Frontal cortex (tissue), 4 donors: Measurements from ENCODE around the gene METTL17. TPM values are rescaled to one million over a fixed set of nuclear protein-coding genes. Genes with fewer than 3 reads are reported as not detected.
"Not testable (repeated sequence)": the region's sequence is repeated elsewhere in the genome, so short reads cannot be mapped to it uniquely, and the experiment has no call there.

Experiments
- DNase-seq, 2 donors: peaks; one replicate each; pipeline ENCODE4 v3.0.0; 2012; ENCODE audit warnings: low spot score in 2 of 2
- FAIRE-seq: peaks from 2 replicates; lab custom pipeline; 2012; peaks lifted over from hg19 to GRCh38; lab: Jason Lieb, UNC
- total RNA-seq: library from RNA; depleted of rRNA; stranded (reverse); fragments of >200 nt; gene quantifications from one replicate; pipeline ENCODE4 v1.2.3, GENCODE V29; 2014
- donor health status: control.
- donor health status: control.
- donor health status: control.

Gene METTL17
- total RNA-seq, 1 donor from 2014 or later: 27.7 TPM

DNA sequence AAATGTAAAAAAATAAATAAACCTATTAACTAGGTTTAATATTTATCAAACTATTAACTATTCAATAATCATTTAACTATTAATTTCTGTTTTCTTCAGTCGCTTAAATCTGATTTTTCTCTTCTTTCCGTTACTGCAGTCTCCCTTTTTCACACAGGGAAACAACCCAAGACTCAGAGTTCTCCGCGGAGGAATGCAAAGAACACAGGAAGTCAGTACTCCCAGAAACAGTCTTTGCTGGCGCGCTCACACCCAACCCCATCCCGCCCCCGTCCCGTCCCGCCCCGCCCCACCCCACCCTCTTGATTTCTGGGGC is 351 bp upstream of the METTL17 start:
- FAIRE-seq (no peak), DNase-seq (no peak)

DNA sequence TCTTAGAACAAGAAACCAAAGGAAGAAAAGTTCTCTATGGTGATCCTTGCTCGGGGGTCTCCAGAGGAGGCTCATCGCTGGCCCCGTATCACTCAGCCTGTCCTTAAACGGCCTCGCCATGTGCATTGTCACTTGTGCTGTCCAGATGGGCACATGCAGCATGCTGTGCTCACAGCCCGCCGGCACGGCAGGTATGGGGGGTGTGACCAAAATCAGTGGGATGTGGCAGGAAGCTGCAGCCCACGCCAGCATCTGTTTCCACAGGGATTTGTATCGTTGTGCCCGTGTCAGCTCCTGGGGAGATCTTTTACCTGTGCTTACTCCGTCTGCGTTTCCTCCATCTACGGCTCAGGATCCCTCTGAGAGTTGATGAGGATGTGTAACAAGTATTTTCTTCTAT is 6.7 kb downstream of the METTL17 start:
- DNase-seq (no peak), FAIRE-seq (no peak)

DNA sequence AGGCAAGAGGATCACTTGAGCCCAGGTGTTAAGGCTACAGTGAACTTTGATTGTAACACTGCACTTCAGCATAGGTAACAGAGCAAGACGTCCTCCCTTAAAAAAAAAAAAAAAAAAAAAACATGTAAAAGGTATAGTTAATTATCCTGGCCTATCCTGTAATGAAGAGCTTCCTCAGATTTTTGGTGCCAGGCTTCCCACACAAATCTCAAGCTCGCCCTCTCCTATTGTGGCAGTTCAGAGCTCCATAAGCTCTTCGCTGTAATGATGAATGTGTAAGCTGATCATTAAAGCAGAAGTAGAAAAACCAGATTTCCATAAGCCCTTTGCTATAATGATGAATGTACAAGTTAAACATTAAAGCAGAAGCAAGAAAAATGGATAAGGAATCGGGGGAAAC is 7.3 kb downstream of the METTL17 start:
- no peak for FAIRE-seq
- DNase-seq: no peak

DNA sequence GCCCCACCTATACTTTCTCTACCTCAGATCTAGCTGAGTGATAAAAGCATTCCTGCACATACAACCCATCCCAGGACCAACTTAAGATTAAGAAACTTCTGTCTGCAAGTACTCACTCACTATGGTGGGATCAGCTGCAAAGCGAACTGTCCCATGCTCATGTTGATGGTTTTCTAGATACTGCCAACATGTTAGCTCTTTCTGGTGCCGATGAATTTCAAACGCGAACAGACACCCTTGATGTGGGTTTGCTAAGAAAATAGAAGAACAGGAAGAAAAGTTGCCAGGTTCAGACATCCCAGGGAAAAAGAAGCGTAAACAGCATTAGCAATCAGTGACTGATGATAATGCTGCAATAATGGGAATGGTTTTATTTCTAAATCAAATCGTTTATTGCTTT is 7.8 kb downstream of the METTL17 start:
- FAIRE-seq: no peak

DNA sequence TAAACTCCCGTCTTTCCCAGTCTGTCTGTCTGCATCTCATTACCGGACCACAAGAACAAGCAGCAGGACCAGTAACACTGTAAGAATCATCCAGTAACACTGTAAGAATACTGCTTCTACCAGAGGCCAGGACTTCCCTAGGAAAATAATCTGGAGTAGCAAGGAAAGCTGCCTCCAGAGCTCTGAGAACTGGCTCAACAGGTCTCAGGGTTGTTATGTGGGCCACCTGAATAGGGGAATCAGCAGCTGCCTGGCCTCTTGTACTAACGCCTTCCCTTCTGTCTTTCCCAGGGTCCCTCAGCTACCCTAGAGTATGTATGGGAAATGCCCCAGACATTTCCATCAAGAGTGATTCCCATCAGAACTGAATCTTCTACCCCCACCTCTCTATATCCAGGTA is 8.4 kb downstream of the METTL17 start:
- DNase-seq: no peak
- FAIRE-seq: no peak

More for the DNA sequence above, 7.8 kb downstream of the METTL17 start:
- no peak for DNase-seq

DNA sequence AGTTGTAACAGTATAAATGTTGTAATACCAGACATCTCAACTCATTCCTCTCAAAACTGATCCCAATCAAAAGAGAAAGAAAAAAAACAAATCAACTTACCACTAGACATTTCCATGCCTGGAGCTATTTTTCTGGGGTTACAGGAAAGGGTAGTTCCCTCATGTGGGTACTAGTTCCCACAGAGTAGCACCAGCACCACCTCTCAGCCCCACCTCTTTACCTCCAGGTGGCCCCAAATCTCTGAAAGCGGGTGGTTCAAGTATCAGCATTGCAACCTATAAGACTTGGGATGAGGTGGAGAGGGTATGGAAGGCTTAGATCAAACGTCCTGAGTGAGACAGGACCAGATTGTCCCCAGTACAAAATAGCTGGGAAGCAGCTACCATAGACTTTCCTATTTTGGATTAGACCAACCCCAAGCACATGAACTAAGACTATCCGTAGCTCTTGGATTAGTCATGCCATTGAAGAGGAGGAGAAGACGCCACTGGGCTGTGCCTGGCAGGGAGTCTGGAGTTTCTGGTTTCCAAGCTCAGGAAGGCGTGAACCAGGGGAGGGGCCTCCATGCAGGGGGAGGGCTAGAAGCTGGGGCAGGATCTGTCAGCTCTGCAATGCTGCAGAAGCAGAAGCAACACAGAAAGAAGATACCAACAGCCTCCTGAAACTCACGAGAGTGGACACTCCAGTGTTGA is 9.0 kb downstream of the METTL17 start, which contains the start of gene SLC39A2:
SLC39A2 (plus strand) TSS at position 620 of the 693 bp plus-strand sequence. CDS start 154 bp downstream, outside the sequence.
- no peak for FAIRE-seq
- no peak for DNase-seq

DNA sequence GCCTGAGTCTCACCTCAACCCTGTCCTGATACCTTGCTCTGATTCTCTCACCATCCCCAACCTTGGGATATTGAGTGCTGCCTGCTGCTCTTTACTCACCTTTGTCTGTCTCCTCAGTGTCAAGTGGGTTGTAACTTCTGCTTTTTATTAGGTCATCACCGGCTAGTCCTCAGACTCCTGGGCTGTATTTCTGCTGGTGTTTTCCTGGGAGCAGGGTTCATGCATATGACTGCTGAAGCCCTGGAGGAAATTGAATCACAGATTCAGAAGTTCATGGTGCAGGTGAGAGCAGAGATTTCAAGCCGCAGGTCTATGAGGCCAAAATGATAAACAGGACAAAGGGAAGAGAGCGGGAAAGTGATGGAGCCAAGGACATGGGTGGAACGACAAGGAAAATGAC is 9.8 kb downstream of the METTL17 start:
- FAIRE-seq (no peak), DNase-seq (no peak)

DNA sequence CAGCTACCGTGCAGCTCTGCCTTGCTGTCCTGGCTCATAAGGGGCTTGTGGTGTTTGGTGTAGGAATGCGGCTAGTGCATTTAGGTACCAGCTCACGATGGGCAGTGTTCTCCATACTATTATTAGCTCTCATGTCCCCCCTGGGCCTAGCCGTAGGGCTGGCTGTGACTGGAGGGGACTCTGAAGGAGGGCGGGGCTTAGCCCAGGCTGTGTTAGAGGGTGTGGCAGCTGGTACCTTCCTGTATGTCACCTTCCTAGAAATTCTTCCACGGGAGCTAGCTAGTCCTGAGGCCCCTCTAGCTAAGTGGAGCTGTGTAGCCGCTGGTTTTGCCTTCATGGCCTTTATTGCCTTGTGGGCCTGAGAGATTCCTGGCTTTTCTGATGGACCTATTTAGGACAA is 11.4 kb downstream of the METTL17 start:
- DNase-seq: no peak
- no peak for FAIRE-seq

DNA sequence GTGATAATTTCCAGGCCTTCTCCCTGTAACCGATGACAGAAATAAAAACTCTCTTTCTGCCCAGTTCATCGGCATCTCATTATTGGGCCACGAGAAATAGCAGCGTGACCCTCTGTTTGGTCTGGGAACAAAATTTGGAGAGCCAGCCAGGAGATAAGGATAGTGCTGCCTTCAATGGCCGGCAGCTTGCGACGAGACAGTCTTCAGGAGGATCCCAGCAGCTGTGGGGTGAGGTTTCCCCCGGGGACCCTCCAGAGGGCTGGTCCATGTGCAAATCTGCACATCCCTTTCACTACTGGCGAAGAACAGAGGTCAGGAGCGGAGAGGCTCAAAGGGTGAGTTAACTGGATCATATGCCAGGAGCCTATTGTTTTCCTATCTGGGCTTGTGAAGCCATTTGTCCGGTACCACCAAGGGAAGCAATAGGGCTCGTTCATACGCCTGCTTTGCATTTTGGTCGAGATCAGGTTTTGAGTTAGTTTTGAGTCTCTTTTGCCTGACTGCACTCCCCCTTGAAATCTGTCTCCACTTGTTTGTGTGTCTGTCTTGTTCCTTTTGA is 14.1 kb downstream of the METTL17 start:
- no peak for FAIRE-seq
- DNase-seq: no peak

DNA sequence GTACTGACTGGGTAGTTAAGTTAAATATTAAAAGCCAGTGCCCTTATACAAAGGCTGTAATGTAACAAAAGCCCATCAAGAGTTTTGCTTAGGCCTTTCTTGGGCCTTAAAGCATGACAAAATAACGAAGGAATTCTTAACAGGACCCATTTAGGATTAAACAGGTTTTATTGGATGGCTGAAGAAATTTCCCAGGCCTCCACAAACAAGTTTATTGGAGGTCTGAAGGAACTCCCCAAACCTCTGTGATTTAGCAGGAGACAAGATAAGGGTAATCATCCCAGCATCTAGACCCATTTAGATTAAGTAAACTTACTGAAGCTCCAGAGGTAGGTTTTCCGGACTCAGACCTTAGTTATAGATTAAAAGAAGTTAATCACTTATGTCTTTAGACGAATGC is 19.9 kb downstream of the METTL17 start:
- FAIRE-seq: not testable (repeated sequence)

DNA sequence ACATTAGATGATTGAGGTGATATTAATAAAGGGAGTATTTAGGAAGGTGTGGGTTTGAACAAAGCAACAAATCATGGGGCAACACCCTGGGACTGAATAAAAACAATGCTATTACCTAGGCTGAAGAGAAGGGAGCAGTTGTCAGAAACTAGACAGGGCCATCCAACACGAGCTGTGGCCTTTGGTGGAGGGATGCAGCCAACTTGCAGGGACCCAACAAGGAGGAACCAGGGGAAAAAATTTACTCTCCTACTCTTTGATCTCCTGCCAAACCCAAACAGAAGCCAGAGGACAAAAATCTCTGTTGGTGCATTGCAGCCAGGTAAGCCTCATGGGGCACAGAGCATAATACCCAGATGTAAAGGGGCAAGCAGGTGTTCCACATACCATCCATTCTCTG is 21.4 kb downstream of the METTL17 start:
- DNase-seq (no peak), FAIRE-seq (no peak)

More for the DNA sequence above, 19.9 kb downstream of the METTL17 start:
- DNase-seq: not testable (repeated sequence)

DNA sequence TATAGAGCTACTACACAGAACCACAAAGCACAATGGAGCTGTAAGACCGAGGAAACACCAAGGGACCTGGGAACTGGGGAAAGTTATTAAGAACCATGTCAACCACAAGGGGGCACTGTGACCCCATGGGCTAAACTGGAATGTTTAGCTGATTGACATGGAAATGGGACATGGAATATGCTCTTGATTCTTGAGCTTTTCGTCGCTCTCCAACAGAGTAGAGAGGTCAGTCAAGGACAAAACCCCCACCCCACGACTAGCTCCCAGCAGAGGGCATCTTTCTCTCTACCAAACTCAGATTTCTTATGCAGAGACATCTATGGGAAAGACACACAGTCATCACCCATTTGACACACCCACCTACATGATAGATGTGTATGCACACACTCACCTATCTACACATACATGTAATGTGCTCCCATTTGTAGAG is 25.0 kb downstream of the METTL17 start:
- peak; percentile 83 for FAIRE-seq
- DNase-seq: peak; percentile 62 to 71

DNA sequence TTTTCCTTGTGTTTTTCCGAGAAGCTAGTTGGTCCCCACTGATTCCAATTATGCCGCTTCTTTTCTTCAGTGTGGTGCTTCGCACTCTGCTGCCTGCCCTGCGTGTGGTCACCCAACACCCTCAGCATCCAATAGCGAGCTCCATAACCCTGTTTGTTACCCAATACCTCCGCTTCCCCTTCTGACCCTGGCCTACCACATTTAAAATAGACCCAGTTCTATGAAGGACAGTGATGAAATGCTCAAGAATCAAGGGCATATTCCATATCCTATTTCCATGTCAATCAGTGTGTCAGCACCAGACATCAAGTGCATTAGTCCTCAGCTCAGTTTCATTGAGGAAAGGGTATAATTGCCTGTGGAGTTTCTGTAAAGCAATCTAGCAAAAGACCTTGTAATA is 25.5 kb downstream of the METTL17 start:
- DNase-seq (no peak), FAIRE-seq (no peak)

DNA sequence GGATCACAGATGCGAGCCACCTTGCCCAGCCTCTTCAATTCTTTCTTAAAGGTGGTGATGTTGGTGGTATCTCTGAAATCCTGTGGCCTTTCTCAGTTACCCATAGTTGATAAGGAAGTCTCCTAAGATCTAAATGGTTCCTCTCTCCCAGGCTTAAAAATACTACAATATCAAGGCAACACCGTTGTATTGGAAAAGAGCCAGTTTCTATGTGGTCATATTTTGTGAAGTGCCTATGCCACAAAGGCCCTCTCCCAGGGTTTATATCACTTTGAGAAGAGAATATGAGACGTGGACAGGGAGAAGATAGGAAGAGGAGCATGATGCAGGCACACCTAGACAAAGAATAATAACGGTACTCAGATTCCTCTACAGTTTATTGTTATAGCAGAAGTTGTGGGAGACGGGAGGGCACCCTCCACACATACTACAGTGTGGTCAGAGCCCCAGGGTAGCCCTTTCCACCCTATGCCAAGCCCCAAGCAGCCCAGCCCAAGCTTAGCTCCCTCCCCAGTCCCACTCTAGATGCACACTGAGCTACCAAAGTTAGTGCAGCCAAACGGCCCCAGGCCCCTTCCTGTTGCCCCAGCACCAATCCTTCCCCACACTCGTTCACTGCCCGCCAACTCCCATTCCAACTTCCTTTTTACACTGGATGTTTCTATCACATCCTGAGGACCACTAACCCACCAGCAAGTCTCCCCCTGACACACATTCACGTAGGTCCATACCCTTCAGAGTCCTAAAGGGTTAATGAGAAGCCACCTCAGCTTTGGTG is 26.8 kb downstream of the METTL17 start:
- FAIRE-seq (no peak), DNase-seq (no peak)

DNA sequence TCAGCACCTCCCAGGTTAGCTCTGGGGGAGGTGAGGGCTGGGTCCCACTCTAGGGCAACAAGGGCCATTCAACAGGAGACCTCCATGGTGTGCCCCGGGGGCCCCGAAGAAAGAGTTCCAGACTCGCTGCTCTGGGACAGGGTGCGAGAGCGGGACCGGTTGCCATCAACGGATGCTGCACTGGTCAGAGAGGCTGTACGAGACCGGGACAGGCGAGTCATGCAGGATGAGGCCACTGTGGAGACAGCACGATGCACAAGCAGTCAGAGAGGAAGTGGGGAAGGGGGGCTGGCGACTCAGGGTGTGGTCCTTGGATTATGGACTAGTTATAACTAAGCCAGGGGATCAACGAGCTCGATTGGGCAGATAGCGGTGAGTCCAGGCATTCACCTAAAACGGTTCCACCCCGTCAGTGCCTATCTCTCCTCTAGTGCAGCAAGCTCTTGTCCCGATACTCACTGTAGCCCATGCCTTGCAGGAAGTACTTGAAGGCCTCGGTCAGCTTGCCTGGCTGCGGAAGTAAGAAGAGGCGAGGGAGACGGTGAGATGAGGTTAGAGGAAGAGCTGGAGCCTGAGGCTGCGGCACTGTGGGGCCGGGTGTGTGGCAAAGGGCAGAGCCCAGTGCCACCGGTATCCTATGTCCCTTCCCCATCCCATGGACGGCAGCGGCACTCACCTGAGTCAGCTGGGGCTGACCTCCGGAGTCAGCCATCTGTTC is 27.9 kb downstream of the METTL17 start:
- no peak for DNase-seq
- no peak for FAIRE-seq

DNA sequence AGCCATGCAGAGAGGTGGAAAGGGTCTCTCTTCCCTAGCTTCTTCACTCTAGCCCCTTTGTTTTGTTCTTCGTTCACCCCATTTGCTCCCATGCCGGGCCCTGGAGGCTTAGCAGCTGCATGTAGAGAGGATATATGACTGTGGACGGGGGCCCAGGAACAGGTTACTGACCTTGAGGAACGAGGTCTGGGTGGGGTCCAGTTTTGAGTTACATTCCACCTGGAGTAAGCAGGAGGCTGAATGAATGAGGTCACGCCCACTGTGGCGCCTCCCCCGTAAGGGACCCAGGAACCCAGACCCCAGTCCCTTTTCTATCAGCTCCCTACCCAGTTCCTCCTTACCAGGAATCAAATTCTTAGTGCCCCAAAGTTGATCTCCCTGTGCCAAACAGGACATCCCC is 28.5 kb downstream of the METTL17 start:
- DNase-seq (no peak), FAIRE-seq (no peak)

DNA sequence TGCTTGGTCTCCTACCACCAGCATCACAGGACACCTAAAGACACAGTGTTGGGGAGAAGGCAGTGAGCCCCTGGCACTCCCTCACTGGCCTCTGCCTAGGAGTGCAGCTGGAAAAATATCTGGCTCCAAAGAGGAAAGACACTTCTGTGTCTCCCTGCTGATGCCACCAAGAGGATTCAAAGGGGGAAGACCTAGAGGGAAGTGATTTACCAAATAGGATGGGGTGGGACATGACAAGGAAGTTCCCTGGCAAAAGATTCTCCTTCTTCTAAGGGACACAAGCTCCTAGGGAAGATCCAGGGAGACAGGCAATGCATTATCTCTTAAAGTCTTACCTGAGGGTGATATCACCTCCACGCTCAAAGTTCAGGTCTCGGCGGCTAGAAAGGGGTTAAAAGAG is 29.0 kb downstream of the METTL17 start:
- DNase-seq (no peak), FAIRE-seq (no peak)

DNA sequence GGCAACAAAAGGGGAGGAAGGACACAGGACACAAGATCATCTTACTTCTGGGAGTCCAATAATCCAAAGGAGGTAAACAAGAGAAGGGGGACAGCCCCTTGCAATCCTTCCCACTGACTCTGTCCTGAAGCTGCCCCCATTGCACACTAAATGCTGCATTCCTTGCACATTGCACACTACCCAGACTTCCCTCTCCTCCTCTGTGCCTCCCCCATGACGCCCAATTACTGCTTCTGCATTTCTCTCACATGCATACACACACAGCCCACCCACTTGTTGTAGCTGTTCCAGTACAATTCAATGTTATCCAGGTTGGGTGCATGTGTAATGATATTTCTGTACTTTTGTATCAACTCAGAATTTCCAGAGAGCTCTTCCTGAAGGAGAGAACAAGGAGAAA is 29.6 kb downstream of the METTL17 start:
- no peak for DNase-seq
- no peak for FAIRE-seq

DNA sequence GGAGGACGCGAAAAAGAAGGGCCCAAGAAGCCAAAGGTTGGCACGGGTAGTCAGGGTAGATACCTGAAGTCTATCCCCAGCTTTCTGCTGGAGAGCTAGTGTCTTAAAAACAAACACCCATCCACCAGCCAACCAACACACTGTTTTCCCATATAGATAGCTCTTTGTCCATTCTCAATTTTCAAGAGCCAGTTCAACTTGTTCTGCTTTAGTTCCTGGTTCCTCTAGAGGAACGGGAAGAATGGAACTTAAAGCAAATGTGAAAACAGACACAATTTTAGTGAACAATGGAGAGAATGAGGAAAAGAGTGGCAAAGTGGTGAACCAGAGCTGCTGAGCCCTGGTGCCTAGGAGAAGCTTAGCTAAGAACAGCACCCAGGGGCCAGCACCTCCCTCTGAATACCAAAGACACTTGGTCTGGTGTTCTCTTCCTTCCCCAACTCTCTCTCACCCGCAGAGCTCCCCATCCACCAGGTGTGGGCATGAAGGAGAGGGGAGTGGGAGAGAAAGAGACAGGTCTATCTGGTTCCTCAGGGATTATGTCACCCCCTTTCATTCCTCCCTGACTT is 31.3 kb downstream of the METTL17 start:
- FAIRE-seq (no peak), DNase-seq (no peak)

DNA sequence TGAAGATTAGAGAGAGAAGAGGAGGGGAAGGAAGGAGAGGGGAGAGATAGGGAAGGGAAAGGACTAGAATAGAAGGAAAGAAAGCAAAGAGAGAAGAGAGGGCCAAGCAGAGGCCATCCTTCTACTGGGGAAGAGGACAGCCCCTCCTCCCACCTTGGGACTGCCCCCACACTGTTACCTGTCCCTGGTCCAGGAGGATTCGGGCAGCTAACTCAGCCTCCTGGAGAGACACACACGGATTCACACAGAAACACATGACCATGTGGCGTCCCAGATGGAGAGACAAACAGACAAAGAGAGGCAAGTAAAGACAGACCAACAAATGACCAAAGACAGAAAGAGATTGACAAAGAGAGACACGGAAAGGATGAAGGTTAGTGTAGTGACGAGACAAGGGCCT is 32.9 kb downstream of the METTL17 start:
- DNase-seq (no peak), FAIRE-seq (no peak)
